Adipocyte (in vitro differentiated cells): ENCODE data around the gene ESPN.
"Not testable (repeated sequence)": the region's sequence is repeated elsewhere in the genome, so short reads cannot be mapped to it uniquely, and the experiment has no call there.

ENCODE experiments used
- DNase-seq: peaks from one replicate; pipeline ENCODE4 v3.0.0-alpha.2; 2015; ENCODE audit warnings: low read depth
- H3K27me3 ChIP-seq: replicated peaks from 2 replicates; pipeline ENCODE4 v1.7.0; 2013; ENCODE audit warnings: mild to moderate bottlenecking, low read length, moderate library complexity; ENCODE audit not compliant: control insufficient read depth, insufficient read depth
- H3K36me3 ChIP-seq: 2 replicates; pipeline ENCODE4 v1.7.0; 2013; ENCODE audit warnings: low read length, mild to moderate bottlenecking, moderate library complexity; ENCODE audit not compliant: control insufficient read depth, insufficient read depth, severe bottlenecking
- H3K4me1 ChIP-seq: 2 replicates; pipeline ENCODE4 v1.7.0; 2013; ENCODE audit warnings: mild to moderate bottlenecking, low read length, moderate library complexity; ENCODE audit not compliant: control insufficient read depth, insufficient read depth
- H3K4me3 ChIP-seq: 2 replicates; pipeline ENCODE4 v1.7.0; 2013; ENCODE audit warnings: mild to moderate bottlenecking, low read length, moderate library complexity
- H3K9ac ChIP-seq: 2 replicates; pipeline ENCODE4 v1.7.0; 2013; ENCODE audit warnings: mild to moderate bottlenecking, low read length, moderate library complexity
- H3K9me3 ChIP-seq: 2 replicates; pipeline ENCODE4 v1.7.0; 2013; ENCODE audit warnings: mild to moderate bottlenecking, low read length, moderate library complexity; ENCODE audit not compliant: control insufficient read depth

The ESPN gene

GRCh38 chr1:6453895-6454855 is 29.6 kb downstream of the ESPN start:
- H3K4me3 ChIP-seq, H3K4me1 ChIP-seq: not testable (repeated sequence)

GRCh38 chr1:6454856-6455751 is 30.5 kb downstream of the ESPN start:
- Histone ChIP-seq H3K27me3 (peaks cover 31% of the 10 kb centered on the region), H3K4me3 (no peak overlapping the region)
- DNase-seq, result peak; percentile 22

More at GRCh38 chr1:6453895-6454855, 29.6 kb downstream of the ESPN start:
- H3K27me3 ChIP-seq, result peaks cover 39% of the 10 kb centered on the region
- H3K9me3 ChIP-seq, H3K36me3 ChIP-seq, H3K9ac ChIP-seq: not testable (repeated sequence)
- DNase-seq, result peak; percentile 24

GRCh38 chr1:6455752-6456520 is 31.4 kb downstream of the ESPN start:
- not testable (repeated sequence) for H3K9me3 ChIP-seq, DNase-seq, H3K9ac ChIP-seq, H3K4me3 ChIP-seq, H3K36me3 ChIP-seq, H3K4me1 ChIP-seq
- peaks cover 23% of the 10 kb centered on the region for H3K27me3 ChIP-seq

More at GRCh38 chr1:6454856-6455751, 30.5 kb downstream of the ESPN start:
- Histone ChIP-seq H3K9me3 (no peaks in the 10 kb centered on the region), H3K4me1 (no peaks in the 10 kb centered on the region), H3K36me3 (no peaks in the 10 kb centered on the region), H3K9ac (no peak overlapping the region)

- Histone ChIP-seq H3K9ac (no peak overlapping the region), H3K27me3 (peaks cover 14% of the 10 kb centered on the region), H3K36me3 (no peaks in the 10 kb centered on the region), H3K4me1 (peaks cover 11% of the 10 kb centered on the region), H3K9me3 (no peaks in the 10 kb centered on the region), H3K4me3 (no peak overlapping the region)
- no peak for DNase-seq
Observed at GRCh38 chr1:6456800-6457466, 32.4 kb downstream of the ESPN start.

- H3K4me1 ChIP-seq, result peaks cover 11% of the 10 kb centered on the region
- peaks cover 9% of the 10 kb centered on the region for H3K27me3 ChIP-seq
- DNase-seq, result no peak
- H3K9me3 ChIP-seq, result no peaks in the 10 kb centered on the region
- H3K36me3 ChIP-seq, result no peaks in the 10 kb centered on the region
- peak overlapping the region; percentile 75 for H3K4me3 ChIP-seq
- H3K9ac ChIP-seq, result peak overlapping the region; percentile 75
Observed at GRCh38 chr1:6459850-6460265, 35.3 kb downstream of the ESPN start.

- no peak for DNase-seq
- Histone ChIP-seq H3K9me3 (no peaks in the 10 kb centered on the region), H3K4me1 (peaks cover 11% of the 10 kb centered on the region), H3K27me3 (peaks cover 9% of the 10 kb centered on the region), H3K4me3 (peak overlapping the region; percentile 75), H3K36me3 (no peaks in the 10 kb centered on the region), H3K9ac (peak overlapping the region; percentile 75)
Observed at GRCh38 chr1:6460301-6461050, 35.9 kb downstream of the ESPN start.

- no peak for DNase-seq
- peaks cover 11% of the 10 kb centered on the region for H3K4me1 ChIP-seq
- no peaks in the 10 kb centered on the region for H3K9me3 ChIP-seq
- peaks cover 9% of the 10 kb centered on the region for H3K27me3 ChIP-seq
- peak overlapping the region; percentile 75 for H3K4me3 ChIP-seq
- no peaks in the 10 kb centered on the region for H3K36me3 ChIP-seq
- peak overlapping the region; percentile 75 for H3K9ac ChIP-seq
Observed at GRCh38 chr1:6461051-6461530, 36.5 kb downstream of the ESPN start.

DNA sequence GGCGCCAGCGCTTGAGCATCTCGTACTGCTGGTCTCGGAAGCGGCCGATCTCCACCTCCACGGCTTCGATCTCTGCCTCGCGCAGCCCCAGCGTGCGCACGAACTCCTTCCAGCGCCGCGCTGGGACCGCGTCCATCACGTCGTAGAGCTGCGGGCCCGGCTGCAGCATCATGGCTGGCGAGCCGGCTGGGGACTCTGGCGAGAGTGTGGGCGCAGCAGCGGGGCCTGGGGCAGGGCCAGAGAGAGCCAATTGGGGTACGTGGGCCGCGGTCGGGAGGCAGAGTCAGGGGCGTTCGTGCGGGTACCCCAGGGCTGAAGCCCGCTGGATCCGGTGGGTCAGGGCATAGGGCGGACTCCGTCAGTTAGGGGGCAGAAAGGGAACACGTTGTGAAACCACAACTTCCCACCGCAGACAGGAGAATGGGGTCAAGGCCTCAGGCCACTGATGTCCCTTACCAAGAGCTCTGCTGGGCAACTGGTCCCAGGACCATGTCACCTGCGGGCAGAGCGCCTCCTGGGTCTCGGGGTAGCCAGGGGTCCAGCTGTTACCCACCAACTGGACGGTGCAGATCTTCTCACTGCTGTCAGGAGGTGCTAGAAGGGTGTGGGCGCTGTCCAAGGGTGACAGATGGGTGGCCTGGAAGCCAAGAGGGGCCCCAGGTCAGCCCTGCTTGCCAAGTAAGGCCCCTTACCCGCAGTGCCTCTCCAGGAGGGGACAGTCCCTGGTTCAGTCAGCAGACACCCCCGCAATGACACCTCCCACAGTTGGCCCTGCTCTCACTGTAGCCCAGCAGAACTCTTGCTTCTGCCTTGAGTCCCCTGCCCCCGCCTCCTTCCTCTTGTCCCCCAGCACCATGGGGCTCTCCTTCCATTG is 37.2 kb downstream of the ESPN start:
- H3K9me3 ChIP-seq, result no peaks in the 10 kb centered on the region
- no peak for DNase-seq

GRCh38 chr1:6462412-6463119 is 38.0 kb downstream of the ESPN start:
- DNase-seq, result no peak
- Histone ChIP-seq H3K9me3 (no peaks in the 10 kb centered on the region), H3K4me3 (no peak overlapping the region), H3K9ac (no peak overlapping the region), H3K27me3 (no peaks in the 10 kb centered on the region), H3K4me1 (peaks cover 11% of the 10 kb centered on the region), H3K36me3 (no peaks in the 10 kb centered on the region)

More for the DNA sequence above, 37.2 kb downstream of the ESPN start:
- H3K27me3 ChIP-seq, result peaks cover 2% of the 10 kb centered on the region
- H3K36me3 ChIP-seq, result no peaks in the 10 kb centered on the region
- H3K4me1 ChIP-seq, result peaks cover 11% of the 10 kb centered on the region
- H3K4me3 ChIP-seq, result peak overlapping the region; percentile 75
- H3K9ac ChIP-seq, result no peak overlapping the region
